Measurements from ENCODE around the gene CTSW.

CTSW gene

GRCh38 chr11:65854852-65855837 lies 24.5 kb upstream of the CTSW start:
- TF ChIP-seq TCF4 (CRISPR knock-in tag; IDR thresholded peaks at IDR 0.05; ENCODE audit: borderline replicate concordance) (no peak), CREB5 (CRISPR knock-in tag; IDR thresholded peaks at IDR 0.05; ENCODE audit: low read depth) (no peak), PPARA (CRISPR knock-in tag; IDR thresholded peaks at IDR 0.05; ENCODE audit: borderline replicate concordance) (no peak), ZC3H10 (CRISPR knock-in tag; IDR thresholded peaks at IDR 0.05) (no peak), ZNF70 (CRISPR knock-in tag; IDR thresholded peaks at IDR 0.05) (no peak)

GRCh38 chr11:65855927-65856363 lies 23.7 kb upstream of the CTSW start:
- ATAC-seq: no peak

More at GRCh38 chr11:65854852-65855837, 24.5 kb upstream of the CTSW start:
- no peak for ATAC-seq

GRCh38 chr11:65856689-65857499 lies 22.7 kb upstream of the CTSW start:
- no peak; the same call in 2 of the 3 replicates for ATAC-seq
- no peak for TF ChIP-seq ARNTL (CRISPR knock-in tag; IDR thresholded peaks at IDR 0.05; ENCODE audit: borderline replicate concordance, low read depth)
- TF ChIP-seq ZNF70 (CRISPR knock-in tag; IDR thresholded peaks at IDR 0.05): no peak
- TF ChIP-seq GLIS3 (CRISPR knock-in tag; IDR thresholded peaks at IDR 0.05): no peak
- TF ChIP-seq TCF4 (CRISPR knock-in tag; IDR thresholded peaks at IDR 0.05; ENCODE audit: borderline replicate concordance): no peak
- TF ChIP-seq ZFP30 (CRISPR knock-in tag; IDR thresholded peaks at IDR 0.05): no peak

More at GRCh38 chr11:65855927-65856363, 23.7 kb upstream of the CTSW start:
- TF ChIP-seq TCF4 (CRISPR knock-in tag; IDR thresholded peaks at IDR 0.05; ENCODE audit: borderline replicate concordance) (no peak), CSDC2 (CRISPR knock-in tag; IDR thresholded peaks at IDR 0.05) (no peak)

GRCh38 chr11:65857500-65857852 lies 22.2 kb upstream of the CTSW start:
- ATAC-seq: no peak
- no peak for TF ChIP-seq PATZ1 (CRISPR knock-in tag; IDR thresholded peaks at IDR 0.05; ENCODE audit: borderline replicate concordance)
- TF ChIP-seq TOX (CRISPR knock-in tag; IDR thresholded peaks at IDR 0.05; ENCODE audit: borderline replicate concordance): no peak
- TF ChIP-seq CSRNP3 (CRISPR knock-in tag; IDR thresholded peaks at IDR 0.05): no peak
- no peak for TF ChIP-seq GLIS3 (CRISPR knock-in tag; IDR thresholded peaks at IDR 0.05)
- TF ChIP-seq ZFP30 (CRISPR knock-in tag; IDR thresholded peaks at IDR 0.05): no peak
- TF ChIP-seq CSDC2 (CRISPR knock-in tag; IDR thresholded peaks at IDR 0.05): no peak
- TF ChIP-seq ZC3H10 (CRISPR knock-in tag; IDR thresholded peaks at IDR 0.05): no peak
- TF ChIP-seq RARB (CRISPR knock-in tag; IDR thresholded peaks at IDR 0.05): no peak
- TF ChIP-seq ISL1 (CRISPR knock-in tag; IDR thresholded peaks at IDR 0.05): no peak
- no peak for TF ChIP-seq SNAI2 (CRISPR knock-in tag; IDR thresholded peaks at IDR 0.05)
- TF ChIP-seq ZNF8 (CRISPR knock-in tag; IDR thresholded peaks at IDR 0.05): no peak
- no peak for TF ChIP-seq PPARA (CRISPR knock-in tag; IDR thresholded peaks at IDR 0.05; ENCODE audit: borderline replicate concordance)
- TF ChIP-seq TCF4 (CRISPR knock-in tag; IDR thresholded peaks at IDR 0.05; ENCODE audit: borderline replicate concordance): no peak
- no peak for TF ChIP-seq ZFP3 (CRISPR knock-in tag; IDR thresholded peaks at IDR 0.05)
- TF ChIP-seq ZNF70 (CRISPR knock-in tag; IDR thresholded peaks at IDR 0.05): no peak
- TF ChIP-seq OSR1 (CRISPR knock-in tag; IDR thresholded peaks at IDR 0.05): no peak

All from SK-N-SH treated with all-trans-retinoic acid at 6 μM for 48 hours (cell line).